ENCODE data around the gene ORC5.

The ORC5 gene

DNA sequence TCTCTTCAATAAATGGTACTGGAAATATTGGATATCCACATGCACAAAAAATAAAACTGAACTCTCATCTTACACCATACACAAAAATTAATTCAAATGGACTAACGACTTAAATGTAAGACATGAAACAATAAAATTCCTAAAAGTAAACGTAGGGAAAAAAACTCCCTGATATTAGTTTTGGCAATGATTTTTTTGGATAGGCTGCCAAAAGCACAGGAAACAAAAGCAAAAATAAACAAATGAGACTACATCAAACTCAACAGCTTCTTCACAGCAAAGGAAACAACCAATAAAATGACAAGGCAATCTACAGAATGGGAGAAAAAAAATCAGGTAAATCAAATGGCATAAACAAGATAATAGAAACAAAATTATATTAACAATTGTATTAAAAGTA is 65.7 kb downstream of the ORC5 start:
- ChIA-PET CTCF (no interaction called here), POLR2A (no interaction called here)
- no peak for DNase-seq (ENCODE audit: extremely low spot score)
- no peak for TF ChIP-seq L3MBTL2 (conservative IDR thresholded peaks at IDR 0.05)
- no peak for TF ChIP-seq SP1 (IDR thresholded peaks at IDR 0.05)
- TF ChIP-seq ARNT (IDR thresholded peaks at IDR 0.05) = no peak
- TF ChIP-seq FOXM1 (IDR thresholded peaks at IDR 0.05; ENCODE audit: borderline replicate concordance) = no peak
- TF ChIP-seq NFRKB (IDR thresholded peaks at IDR 0.05) = no peak
- no peak for TF ChIP-seq HDGF (IDR thresholded peaks at IDR 0.05; ENCODE audit: borderline replicate concordance)

DNA sequence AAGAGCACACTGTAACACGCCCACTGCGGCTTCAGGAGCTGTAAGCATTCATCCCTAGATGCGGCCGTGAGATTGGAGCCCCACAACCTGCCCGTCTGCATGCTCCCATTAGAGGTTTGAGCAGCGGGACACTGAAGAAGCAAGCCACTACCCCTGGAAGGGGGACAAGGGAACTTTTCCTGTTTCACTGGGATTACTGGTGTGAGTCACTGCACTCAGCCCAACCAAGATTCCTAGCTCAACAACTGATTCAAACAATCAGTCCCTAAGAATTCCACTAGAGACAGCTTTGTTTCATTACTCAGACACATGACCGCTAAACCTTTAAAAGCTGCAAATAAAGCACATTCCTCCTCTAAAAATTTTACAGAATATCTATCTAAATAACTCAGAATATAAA is 69.8 kb downstream of the ORC5 start:
- TF ChIP-seq LEF1 (IDR thresholded peaks at IDR 0.05; ENCODE audit: borderline replicate concordance) (no peak), ZNF384 (IDR thresholded peaks at IDR 0.05) (no peak), SUZ12 (IDR thresholded peaks at IDR 0.05) (no peak), FOXK2 (IDR thresholded peaks at IDR 0.05) (no peak), ELF4 (IDR thresholded peaks at IDR 0.05) (no peak), FOXA1 (IDR thresholded peaks at IDR 0.05) (no peak), FOXM1 (IDR thresholded peaks at IDR 0.05; ENCODE audit: borderline replicate concordance) (no peak), TARDBP (IDR thresholded peaks at IDR 0.05) (no peak), SP1 (IDR thresholded peaks at IDR 0.05) (no peak), CTBP1 (IDR thresholded peaks at IDR 0.05; ENCODE audit: borderline replicate concordance) (no peak)
- TF ChIP-seq, protein P1, sequence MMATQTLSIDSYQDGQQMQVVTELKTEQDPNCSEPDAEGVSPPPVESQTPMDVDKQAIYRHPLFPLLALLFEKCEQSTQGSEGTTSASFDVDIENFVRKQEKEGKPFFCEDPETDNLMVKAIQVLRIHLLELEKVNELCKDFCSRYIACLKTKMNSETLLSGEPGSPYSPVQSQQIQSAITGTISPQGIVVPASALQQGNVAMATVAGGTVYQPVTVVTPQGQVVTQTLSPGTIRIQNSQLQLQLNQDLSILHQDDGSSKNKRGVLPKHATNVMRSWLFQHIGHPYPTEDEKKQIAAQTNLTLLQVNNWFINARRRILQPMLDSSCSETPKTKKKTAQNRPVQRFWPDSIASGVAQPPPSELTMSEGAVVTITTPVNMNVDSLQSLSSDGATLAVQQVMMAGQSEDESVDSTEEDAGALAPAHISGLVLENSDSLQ (IDR thresholded peaks at IDR 0.05) = no peak
- ChIA-PET POLR2A (interaction anchor here (0.5 kb wide), 1 partner anchor 745 kb away, joined by 3 read pairs; no protein-coding TSS in a partner anchor), CTCF (no interaction called here)
- DNase-seq (ENCODE audit: extremely low spot score) = no peak

DNA sequence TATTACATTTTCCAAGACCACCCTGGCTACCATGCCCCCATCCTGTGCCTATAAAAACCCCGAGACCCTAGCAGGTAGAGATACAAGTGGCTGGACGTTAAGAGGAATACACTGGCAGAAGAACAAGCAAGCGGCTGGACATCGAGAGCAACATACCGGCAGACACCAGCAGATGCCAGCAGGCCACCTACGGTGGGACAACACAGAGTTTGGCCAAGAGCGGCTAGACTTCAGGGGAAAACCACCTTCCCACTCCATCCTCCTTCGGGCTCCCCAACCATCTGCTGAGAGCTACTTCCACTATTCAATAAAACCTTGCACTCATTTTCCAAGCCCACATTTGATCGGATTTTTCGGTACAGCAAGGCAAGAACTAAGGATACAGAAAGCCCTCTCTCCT is 70.3 kb downstream of the ORC5 start:
- CTCF ChIA-PET = no interaction called here
- POLR2A ChIA-PET = interaction anchor here (0.5 kb wide), 1 partner anchor 745 kb away, joined by 3 read pairs; no protein-coding TSS in a partner anchor
- DNase-seq (ENCODE audit: extremely low spot score) = no peak
- no peak for TF ChIP-seq ARNT (IDR thresholded peaks at IDR 0.05)
- no peak for TF ChIP-seq SUZ12 (IDR thresholded peaks at IDR 0.05)
- no peak for TF ChIP-seq L3MBTL2 (conservative IDR thresholded peaks at IDR 0.05)
- TF ChIP-seq FOXM1 (IDR thresholded peaks at IDR 0.05; ENCODE audit: borderline replicate concordance) = no peak
- TF ChIP-seq, protein P1 (IDR thresholded peaks at IDR 0.05) = no peak
- TF ChIP-seq NFRKB (IDR thresholded peaks at IDR 0.05) = no peak
- no peak for TF ChIP-seq HDGF (IDR thresholded peaks at IDR 0.05; ENCODE audit: borderline replicate concordance)
- TF ChIP-seq FOXA1 (IDR thresholded peaks at IDR 0.05) = no peak
- no peak for TF ChIP-seq FOXK2 (IDR thresholded peaks at IDR 0.05)
- no peak for TF ChIP-seq CTBP1 (IDR thresholded peaks at IDR 0.05; ENCODE audit: borderline replicate concordance)
- TF ChIP-seq ELF4 (IDR thresholded peaks at IDR 0.05) = no peak
- no peak for TF ChIP-seq ZNF384 (IDR thresholded peaks at IDR 0.05)
- no peak for TF ChIP-seq BHLHE40 (IDR thresholded peaks at IDR 0.05; ENCODE audit: borderline replicate concordance)
- no peak for TF ChIP-seq SP1 (IDR thresholded peaks at IDR 0.05)
- no peak for TF ChIP-seq TARDBP (IDR thresholded peaks at IDR 0.05)
- no peak for TF ChIP-seq LEF1 (IDR thresholded peaks at IDR 0.05; ENCODE audit: borderline replicate concordance)

DNA sequence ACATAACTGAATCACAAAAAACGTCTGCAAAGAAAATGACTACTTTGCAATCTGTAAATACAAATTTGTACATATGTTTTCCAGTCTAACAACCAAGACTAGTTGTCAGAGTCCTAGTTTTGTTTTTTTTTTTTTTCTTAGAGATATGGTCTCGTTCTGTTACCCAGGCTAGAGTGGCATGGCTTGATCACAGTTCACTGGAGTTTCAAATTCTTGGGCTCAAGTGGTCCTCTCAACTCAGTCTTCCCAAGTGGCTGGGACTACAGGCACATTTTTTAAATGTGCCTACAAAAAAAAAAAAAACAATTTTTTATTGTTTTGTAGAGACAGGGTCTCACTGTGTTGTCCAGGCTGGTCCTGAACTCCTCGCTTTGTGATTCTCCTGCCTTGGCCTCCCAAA is 70.8 kb downstream of the ORC5 start:
- ChIA-PET POLR2A (no interaction called here), CTCF (no interaction called here)
- DNase-seq (ENCODE audit: extremely low spot score) = no peak
- no peak for TF ChIP-seq HDGF (IDR thresholded peaks at IDR 0.05; ENCODE audit: borderline replicate concordance)
- no peak for TF ChIP-seq FOXK2 (IDR thresholded peaks at IDR 0.05)
- TF ChIP-seq LEF1 (IDR thresholded peaks at IDR 0.05; ENCODE audit: borderline replicate concordance) = no peak
- no peak for TF ChIP-seq ELF4 (IDR thresholded peaks at IDR 0.05)
- no peak for TF ChIP-seq TARDBP (IDR thresholded peaks at IDR 0.05)
- no peak for TF ChIP-seq NFRKB (IDR thresholded peaks at IDR 0.05)
- TF ChIP-seq, protein P1 (IDR thresholded peaks at IDR 0.05) = no peak
- TF ChIP-seq BHLHE40 (IDR thresholded peaks at IDR 0.05; ENCODE audit: borderline replicate concordance) = no peak
- TF ChIP-seq L3MBTL2 (conservative IDR thresholded peaks at IDR 0.05) = no peak
- TF ChIP-seq SUZ12 (IDR thresholded peaks at IDR 0.05) = no peak
- no peak for TF ChIP-seq ARNT (IDR thresholded peaks at IDR 0.05)
- no peak for TF ChIP-seq ZNF384 (IDR thresholded peaks at IDR 0.05)
- no peak for TF ChIP-seq SP1 (IDR thresholded peaks at IDR 0.05)
- no peak for TF ChIP-seq FOXM1 (IDR thresholded peaks at IDR 0.05; ENCODE audit: borderline replicate concordance)
- no peak for TF ChIP-seq FOXA1 (IDR thresholded peaks at IDR 0.05)
- TF ChIP-seq CTBP1 (IDR thresholded peaks at IDR 0.05; ENCODE audit: borderline replicate concordance) = no peak

DNA sequence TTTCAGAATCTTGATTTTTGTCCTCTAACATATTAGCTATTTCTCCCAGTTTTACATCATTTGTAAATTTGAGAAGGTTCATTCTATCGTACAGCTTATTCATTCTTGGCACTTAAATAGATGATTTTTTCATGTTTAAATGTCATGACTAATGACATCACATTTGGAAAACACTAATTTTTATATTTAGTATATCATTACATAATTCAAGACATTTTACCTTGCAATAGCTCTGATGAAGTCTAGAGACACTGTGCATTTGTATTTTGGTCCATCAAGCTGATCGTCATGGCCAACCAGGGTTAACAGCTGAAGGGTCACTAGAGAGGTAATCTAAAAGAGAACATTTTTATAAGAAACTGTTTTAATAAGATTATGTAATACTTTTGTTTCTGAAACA is 71.3 kb downstream of the ORC5 start:
- TF ChIP-seq NFRKB (IDR thresholded peaks at IDR 0.05) (no peak), LEF1 (IDR thresholded peaks at IDR 0.05; ENCODE audit: borderline replicate concordance) (no peak), CTBP1 (IDR thresholded peaks at IDR 0.05; ENCODE audit: borderline replicate concordance) (no peak), FOXK2 (IDR thresholded peaks at IDR 0.05) (no peak), SUZ12 (IDR thresholded peaks at IDR 0.05) (no peak), L3MBTL2 (conservative IDR thresholded peaks at IDR 0.05) (no peak), BHLHE40 (IDR thresholded peaks at IDR 0.05; ENCODE audit: borderline replicate concordance) (no peak), FOXM1 (IDR thresholded peaks at IDR 0.05; ENCODE audit: borderline replicate concordance) (no peak), TARDBP (IDR thresholded peaks at IDR 0.05) (no peak), ELF4 (IDR thresholded peaks at IDR 0.05) (no peak), FOXA1 (IDR thresholded peaks at IDR 0.05) (no peak), SP1 (IDR thresholded peaks at IDR 0.05) (no peak), ZNF384 (IDR thresholded peaks at IDR 0.05) (no peak), HDGF (IDR thresholded peaks at IDR 0.05; ENCODE audit: borderline replicate concordance) (no peak), ARNT (IDR thresholded peaks at IDR 0.05) (no peak)
- TF ChIP-seq, protein P1 (IDR thresholded peaks at IDR 0.05) = no peak
- CTCF ChIA-PET = no interaction called here
- POLR2A ChIA-PET = no interaction called here
- DNase-seq (ENCODE audit: extremely low spot score) = no peak
